DOHH2 (cell line): ENCODE measurements around the gene KRTAP9-1.

Source experiments
- CTCF ChIP-seq: fragments of 200-600 bp; sonication (generic); IDR thresholded peaks from one replicate; pipeline ENCODE4 v1.5.1; 2014; ENCODE audit warnings: antibody characterized with exemption, mild to moderate bottlenecking, low read depth, low read length; ENCODE audit not compliant: poor library complexity, severe bottlenecking
- EZH2phosphoT487 ChIP-seq: fragments of 200-600 bp; sonication (generic); IDR thresholded peaks from 2 replicates; pipeline ENCODE4 v1.6.1; 2017; ENCODE audit warnings: borderline replicate concordance, mild to moderate bottlenecking, antibody characterized with exemption, low read length, moderate library complexity, mixed read lengths

DNA sequence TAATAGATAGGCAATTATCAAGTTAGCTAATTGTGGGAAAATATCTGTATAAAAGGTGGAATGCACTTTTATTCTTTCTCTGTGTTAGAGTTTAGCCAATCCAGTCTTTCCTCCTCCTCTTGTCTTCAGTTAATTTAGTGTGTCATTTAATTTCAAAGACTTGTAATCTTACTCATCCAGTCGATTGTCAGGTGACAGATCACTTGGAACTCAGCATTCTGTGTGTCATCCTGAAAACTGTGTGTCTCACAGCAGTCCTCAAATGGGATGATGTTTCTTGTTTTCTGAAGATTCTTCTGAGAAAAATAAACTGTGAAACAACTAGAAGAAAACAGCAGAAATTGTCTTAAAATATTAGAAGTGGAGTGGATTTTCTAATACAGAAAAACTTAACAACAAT is 4.7 kb upstream of the KRTAP9-1 start:
- TF ChIP-seq CTCF (no peak), EZH2phosphoT487 (no peak)
